ENCODE data around the gene SCART1. TPM values are rescaled to one million over a fixed set of nuclear protein-coding genes. Genes with fewer than 3 reads are reported as not detected.
"Not testable (repeated sequence)": the region's sequence is repeated elsewhere in the genome, so short reads cannot be mapped to it uniquely, and the experiment has no call there.

SCART1 gene
- total and polyA plus RNA-seq, 2 experiments from 2014 or later, result 0.15 to 0.65 TPM

- H3K9me2 ChIP-seq (ENCODE audit: insufficient read depth); H3K4me1 ChIP-seq (ENCODE audit: insufficient read depth); H3F3A ChIP-seq (ENCODE audit: insufficient read depth); DNase-seq; H2AFZ ChIP-seq; H4K20me1 ChIP-seq (ENCODE audit: insufficient read depth); H3K27ac ChIP-seq; in situ Hi-C loops (cut with MboI); H3K4me3 ChIP-seq; H3K9me3 ChIP-seq (ENCODE audit: low read depth); H3K36me3 ChIP-seq (ENCODE audit: low read depth); H3K4me2 ChIP-seq (ENCODE audit: unreplicated experiment); H3K27me3 ChIP-seq (replicated peaks; ENCODE audit: insufficient read depth); H3K79me2 ChIP-seq (ENCODE audit: insufficient read depth); H3K9ac ChIP-seq: not testable (repeated sequence)
- WGBS, 2 experiments (ENCODE audit: low coverage in 1 of 2, low lambda C conversion rate in 2 of 2, missing lambda C conversion rate in 2 of 2), result 75 to 90% methylated on average over 9 to 13 of the region's 25 CpGs
Measured at GRCh38 chr10:133432789-133433188, 21.0 kb upstream of the SCART1 start.

GRCh38 chr10:133438711-133439273, 15.0 kb upstream of the SCART1 start:
- no peak for TF ChIP-seq EZH2 (IDR thresholded peaks at IDR 0.05; ENCODE audit: insufficient read depth, poor library complexity, severe bottlenecking)
- TF ChIP-seq EZH2phosphoT487 (IDR thresholded peaks at IDR 0.05; ENCODE audit: insufficient read depth, low read depth), result no peak
- H3K79me2 ChIP-seq (ENCODE audit: insufficient read depth), result no peaks in the 10 kb centered on the region
- no peak overlapping the region for H3K9ac ChIP-seq
- in situ Hi-C loops (cut with MboI), result no loop called here
- H2AFZ ChIP-seq, result no peak overlapping the region
- no peaks in the 10 kb centered on the region for H4K20me1 ChIP-seq (ENCODE audit: insufficient read depth)
- peak; percentile 49 for DNase-seq
- no peaks in the 10 kb centered on the region for H3K4me1 ChIP-seq (ENCODE audit: insufficient read depth)
- no peaks in the 10 kb centered on the region for H3K9me3 ChIP-seq (ENCODE audit: low read depth)
- no peaks in the 10 kb centered on the region for H3K27me3 ChIP-seq (replicated peaks; ENCODE audit: insufficient read depth)
- WGBS, 2 experiments (ENCODE audit: low coverage in 1 of 2, low lambda C conversion rate in 2 of 2, missing lambda C conversion rate in 2 of 2), result 51 to 55% methylated on average over 11 of the region's 11 CpGs
- H3K4me2 ChIP-seq (ENCODE audit: unreplicated experiment), result no peak overlapping the region
- no peaks in the 10 kb centered on the region for H3K9me2 ChIP-seq (ENCODE audit: insufficient read depth)
- no peak overlapping the region for H3K4me3 ChIP-seq
- no peaks in the 10 kb centered on the region for H3F3A ChIP-seq (ENCODE audit: insufficient read depth)
- H3K27ac ChIP-seq, result no peak overlapping the region
- no peaks in the 10 kb centered on the region for H3K36me3 ChIP-seq (ENCODE audit: low read depth)

GRCh38 chr10:133439517-133440461, 14.0 kb upstream of the SCART1 start:
- WGBS, 2 experiments (ENCODE audit: low coverage in 1 of 2, low lambda C conversion rate in 2 of 2, missing lambda C conversion rate in 2 of 2), result 79 to 82% methylated on average over 24 to 25 of the region's 25 CpGs

GRCh38 chr10:133440633-133441285, 13.0 kb upstream of the SCART1 start:
- TF ChIP-seq EZH2phosphoT487 (IDR thresholded peaks at IDR 0.05; ENCODE audit: insufficient read depth, low read depth) (no peak), EZH2 (IDR thresholded peaks at IDR 0.05; ENCODE audit: insufficient read depth, poor library complexity, severe bottlenecking) (no peak)
- Histone ChIP-seq H3F3A (ENCODE audit: insufficient read depth) (no peaks in the 10 kb centered on the region), H3K27me3 (replicated peaks; ENCODE audit: insufficient read depth) (no peaks in the 10 kb centered on the region), H3K36me3 (ENCODE audit: low read depth) (no peaks in the 10 kb centered on the region), H3K4me2 (ENCODE audit: unreplicated experiment) (no peak overlapping the region), H3K9ac (no peak overlapping the region), H3K27ac (no peak overlapping the region), H3K9me3 (ENCODE audit: low read depth) (no peaks in the 10 kb centered on the region), H3K4me1 (ENCODE audit: insufficient read depth) (no peaks in the 10 kb centered on the region), H3K9me2 (ENCODE audit: insufficient read depth) (no peaks in the 10 kb centered on the region), H3K79me2 (ENCODE audit: insufficient read depth) (no peaks in the 10 kb centered on the region), H3K4me3 (no peak overlapping the region), H4K20me1 (ENCODE audit: insufficient read depth) (no peaks in the 10 kb centered on the region), H2AFZ (no peak overlapping the region)
- in situ Hi-C loops (cut with MboI), result no loop called here
- 90 to 93% methylated on average over 13 to 18 of the region's 18 CpGs for WGBS, 2 experiments (ENCODE audit: low coverage in 1 of 2, low lambda C conversion rate in 2 of 2, missing lambda C conversion rate in 2 of 2)
- no peak for DNase-seq

More at GRCh38 chr10:133439517-133440461, 14.0 kb upstream of the SCART1 start:
- Histone ChIP-seq H3F3A (ENCODE audit: insufficient read depth) (no peaks in the 10 kb centered on the region), H3K9me2 (ENCODE audit: insufficient read depth) (no peaks in the 10 kb centered on the region), H3K9ac (no peak overlapping the region), H3K27me3 (replicated peaks; ENCODE audit: insufficient read depth) (no peaks in the 10 kb centered on the region), H2AFZ (no peak overlapping the region), H3K27ac (no peak overlapping the region), H3K4me3 (no peak overlapping the region), H3K4me2 (ENCODE audit: unreplicated experiment) (no peak overlapping the region), H4K20me1 (ENCODE audit: insufficient read depth) (no peaks in the 10 kb centered on the region), H3K36me3 (ENCODE audit: low read depth) (no peaks in the 10 kb centered on the region), H3K9me3 (ENCODE audit: low read depth) (no peaks in the 10 kb centered on the region), H3K4me1 (ENCODE audit: insufficient read depth) (no peaks in the 10 kb centered on the region), H3K79me2 (ENCODE audit: insufficient read depth) (no peaks in the 10 kb centered on the region)
- DNase-seq, result no peak
- in situ Hi-C loops (cut with MboI), result no loop called here
- TF ChIP-seq EZH2phosphoT487 (IDR thresholded peaks at IDR 0.05; ENCODE audit: insufficient read depth, low read depth) (no peak), EZH2 (IDR thresholded peaks at IDR 0.05; ENCODE audit: insufficient read depth, poor library complexity, severe bottlenecking) (no peak)

GRCh38 chr10:133441356-133441755, 12.4 kb upstream of the SCART1 start:
- H3K36me3 ChIP-seq (ENCODE audit: low read depth); H3K27ac ChIP-seq; H3K9ac ChIP-seq; H2AFZ ChIP-seq; H3K4me3 ChIP-seq; DNase-seq; H3K79me2 ChIP-seq (ENCODE audit: insufficient read depth); H3K4me1 ChIP-seq (ENCODE audit: insufficient read depth); H3K4me2 ChIP-seq (ENCODE audit: unreplicated experiment); H4K20me1 ChIP-seq (ENCODE audit: insufficient read depth); H3K9me3 ChIP-seq (ENCODE audit: low read depth); H3K27me3 ChIP-seq (replicated peaks; ENCODE audit: insufficient read depth); in situ Hi-C loops (cut with MboI); H3K9me2 ChIP-seq (ENCODE audit: insufficient read depth); H3F3A ChIP-seq (ENCODE audit: insufficient read depth): not testable (repeated sequence)
- WGBS, 2 experiments (ENCODE audit: low coverage in 1 of 2, low lambda C conversion rate in 2 of 2, missing lambda C conversion rate in 2 of 2), result 76 to 85% methylated on average over 7 to 17 of the region's 21 CpGs
